ENCODE measurements around the gene CMTM5.

CMTM5 gene

GRCh38 chr14:23358553-23359166 lies 18.2 kb upstream of the CMTM5 start:
- no peak for DNase-seq

GRCh38 chr14:23359167-23359626 lies 17.6 kb upstream of the CMTM5 start:
- no peak for DNase-seq

GRCh38 chr14:23359722-23360447 lies 17.0 kb upstream of the CMTM5 start:
- no peak for DNase-seq

GRCh38 chr14:23360496-23360895 lies 16.4 kb upstream of the CMTM5 start:
- no peak for DNase-seq

GRCh38 chr14:23361320-23361719 lies 15.5 kb upstream of the CMTM5 start:
- DNase-seq: no peak

GRCh38 chr14:23361763-23362162 lies 15.1 kb upstream of the CMTM5 start:
- no peak for DNase-seq

- no peak for DNase-seq
Observed at GRCh38 chr14:23362200-23362599, 14.6 kb upstream of the CMTM5 start.

- no peak for DNase-seq
Observed at GRCh38 chr14:23364164-23365035, 12.4 kb upstream of the CMTM5 start.

GRCh38 chr14:23365036-23365731 lies 11.7 kb upstream of the CMTM5 start, which contains the start of gene EFS:
Gene EFS, minus strand, starts transcription at chr14:23365172. Its CDS starts 147 bp downstream, at chr14:23365025.
- DNase-seq: no peak

- no peak for DNase-seq
Observed at GRCh38 chr14:23365732-23366425, 11.0 kb upstream of the CMTM5 start.

GRCh38 chr14:23366426-23366921 lies 10.4 kb upstream of the CMTM5 start:
- DNase-seq: no peak

- no peak for DNase-seq
Observed at GRCh38 chr14:23370221-23370620, 6.6 kb upstream of the CMTM5 start.

- DNase-seq: no peak
Observed at GRCh38 chr14:23371865-23372264, 5.0 kb upstream of the CMTM5 start.

GRCh38 chr14:23372509-23372908 lies 4.3 kb upstream of the CMTM5 start, which contains the start of gene IL25:
Gene IL25, plus strand, starts transcription at chr14:23372809.
- DNase-seq: no peak

GRCh38 chr14:23373041-23373440 lies 3.8 kb upstream of the CMTM5 start:
- DNase-seq: no peak

GRCh38 chr14:23375527-23376251 lies 1.2 kb upstream of the CMTM5 start:
- no peak for DNase-seq

GRCh38 chr14:23377198-23377550 lies 328 bp downstream of the CMTM5 start:
- DNase-seq: no peak

- no peak for DNase-seq
Observed at GRCh38 chr14:23377573-23378563, 1.0 kb downstream of the CMTM5 start.

GRCh38 chr14:23378612-23379220 lies 1.9 kb downstream of the CMTM5 start:
- DNase-seq: no peak
